Measurements from ENCODE around the gene PPM1K.

Gene PPM1K

DNA sequence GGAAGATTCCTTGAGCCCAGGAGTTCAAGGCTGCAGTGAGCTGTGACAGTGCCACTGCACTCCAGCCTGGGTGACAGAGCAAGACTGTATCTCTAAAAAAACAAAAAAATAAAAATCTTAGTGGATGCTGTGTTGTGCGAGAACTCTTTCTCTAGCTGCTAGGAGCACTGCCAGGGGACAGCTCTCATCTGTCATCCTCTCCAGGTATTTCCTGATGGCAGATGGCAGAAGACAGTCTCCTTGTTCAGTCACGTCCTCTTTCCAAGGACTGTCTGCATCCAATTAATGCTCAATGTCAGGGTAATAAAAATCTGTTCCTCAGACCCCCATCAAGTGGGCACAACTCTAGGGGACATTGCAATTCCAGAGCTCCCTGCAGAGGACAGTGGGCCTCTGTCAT lies 29.2 kb downstream of the PPM1K start:
- TF ChIP-seq, protein P1, sequence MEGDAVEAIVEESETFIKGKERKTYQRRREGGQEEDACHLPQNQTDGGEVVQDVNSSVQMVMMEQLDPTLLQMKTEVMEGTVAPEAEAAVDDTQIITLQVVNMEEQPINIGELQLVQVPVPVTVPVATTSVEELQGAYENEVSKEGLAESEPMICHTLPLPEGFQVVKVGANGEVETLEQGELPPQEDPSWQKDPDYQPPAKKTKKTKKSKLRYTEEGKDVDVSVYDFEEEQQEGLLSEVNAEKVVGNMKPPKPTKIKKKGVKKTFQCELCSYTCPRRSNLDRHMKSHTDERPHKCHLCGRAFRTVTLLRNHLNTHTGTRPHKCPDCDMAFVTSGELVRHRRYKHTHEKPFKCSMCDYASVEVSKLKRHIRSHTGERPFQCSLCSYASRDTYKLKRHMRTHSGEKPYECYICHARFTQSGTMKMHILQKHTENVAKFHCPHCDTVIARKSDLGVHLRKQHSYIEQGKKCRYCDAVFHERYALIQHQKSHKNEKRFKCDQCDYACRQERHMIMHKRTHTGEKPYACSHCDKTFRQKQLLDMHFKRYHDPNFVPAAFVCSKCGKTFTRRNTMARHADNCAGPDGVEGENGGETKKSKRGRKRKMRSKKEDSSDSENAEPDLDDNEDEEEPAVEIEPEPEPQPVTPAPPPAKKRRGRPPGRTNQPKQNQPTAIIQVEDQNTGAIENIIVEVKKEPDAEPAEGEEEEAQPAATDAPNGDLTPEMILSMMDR (IDR thresholded peaks at IDR 0.05; ENCODE audit: low read depth, low read length), result no peak
- no peak for DNase-seq (ENCODE audit: low read depth in 2 of 2)
- H3K4me3 ChIP-seq (replicated peaks in 1 of 2; ENCODE audit: low read depth in 2 of 2, low read length in 2 of 2), result no peak overlapping the region

DNA sequence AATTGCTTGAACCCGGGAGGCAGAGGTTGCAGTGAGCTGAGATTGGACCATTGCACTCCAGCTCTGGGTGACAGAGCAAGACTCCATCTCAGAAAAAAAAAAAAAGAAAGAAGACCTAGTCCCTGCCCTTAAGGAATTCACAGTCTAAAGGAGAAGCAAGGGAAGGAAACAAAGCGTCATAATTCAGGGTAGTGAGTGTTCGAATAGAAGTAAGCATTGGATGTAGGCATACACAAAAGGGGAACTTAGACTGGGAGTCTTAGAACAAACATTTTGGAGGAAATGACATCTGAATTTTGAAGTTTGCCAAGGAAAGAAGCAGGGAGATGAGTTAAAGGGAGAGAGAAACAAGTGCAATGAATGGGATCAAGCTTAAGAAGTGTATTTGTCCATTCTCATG lies 32.4 kb downstream of the PPM1K start:
- DNase-seq (ENCODE audit: low read depth in 2 of 2), result no peak
- H3K4me3 ChIP-seq (replicated peaks in 1 of 2; ENCODE audit: low read depth in 2 of 2, low read length in 2 of 2), result no peak overlapping the region
- TF ChIP-seq, protein P1 (IDR thresholded peaks at IDR 0.05; ENCODE audit: low read depth, low read length), result no peak

DNA sequence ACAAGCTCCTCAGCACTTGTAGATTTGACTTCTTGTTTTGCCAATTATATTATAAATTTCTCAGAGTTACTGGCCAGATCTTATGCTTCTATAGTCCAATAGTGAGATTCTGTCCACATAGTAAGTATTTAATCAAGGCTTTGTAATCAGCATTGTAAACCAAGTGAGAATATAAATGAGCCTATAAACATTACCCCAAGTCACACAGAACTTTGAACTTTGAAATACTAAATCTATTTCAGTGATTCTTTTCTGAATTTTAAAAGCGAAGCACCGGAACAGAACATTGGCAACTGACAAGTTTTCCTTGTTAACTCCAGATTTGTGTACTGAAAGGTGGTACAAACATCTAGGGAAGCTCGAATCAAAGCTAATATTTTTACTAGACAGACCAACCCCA lies 37.2 kb downstream of the PPM1K start:
- no peak for DNase-seq (ENCODE audit: low read depth in 2 of 2)
- TF ChIP-seq, protein P1 (IDR thresholded peaks at IDR 0.05; ENCODE audit: low read depth, low read length), result no peak
- no peak overlapping the region for H3K4me3 ChIP-seq (replicated peaks in 1 of 2; ENCODE audit: low read depth in 2 of 2, low read length in 2 of 2)

DNA sequence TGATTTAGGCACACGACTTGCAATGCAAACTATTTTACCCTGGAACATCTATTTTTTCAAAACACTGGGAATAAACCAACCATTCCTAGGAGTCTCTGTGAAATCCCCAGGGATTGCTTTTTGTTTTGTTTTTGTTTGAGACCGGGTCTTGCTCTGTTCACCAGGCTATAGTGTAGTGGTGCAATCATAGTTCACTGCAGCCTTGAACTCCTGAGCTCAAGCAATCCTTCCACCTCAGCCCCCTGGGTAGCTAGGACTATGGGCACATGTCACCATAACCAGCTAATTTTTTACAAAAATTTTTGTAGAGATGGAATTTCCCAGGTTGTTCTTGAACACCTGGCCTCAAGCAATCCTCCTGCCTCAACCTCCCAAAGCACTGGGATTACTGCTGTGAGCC lies 37.8 kb downstream of the PPM1K start:
- no peak overlapping the region for H3K4me3 ChIP-seq (replicated peaks in 1 of 2; ENCODE audit: low read depth in 2 of 2, low read length in 2 of 2)
- no peak for DNase-seq (ENCODE audit: low read depth in 2 of 2)
- TF ChIP-seq, protein P1 (IDR thresholded peaks at IDR 0.05; ENCODE audit: low read depth, low read length), result no peak

DNA sequence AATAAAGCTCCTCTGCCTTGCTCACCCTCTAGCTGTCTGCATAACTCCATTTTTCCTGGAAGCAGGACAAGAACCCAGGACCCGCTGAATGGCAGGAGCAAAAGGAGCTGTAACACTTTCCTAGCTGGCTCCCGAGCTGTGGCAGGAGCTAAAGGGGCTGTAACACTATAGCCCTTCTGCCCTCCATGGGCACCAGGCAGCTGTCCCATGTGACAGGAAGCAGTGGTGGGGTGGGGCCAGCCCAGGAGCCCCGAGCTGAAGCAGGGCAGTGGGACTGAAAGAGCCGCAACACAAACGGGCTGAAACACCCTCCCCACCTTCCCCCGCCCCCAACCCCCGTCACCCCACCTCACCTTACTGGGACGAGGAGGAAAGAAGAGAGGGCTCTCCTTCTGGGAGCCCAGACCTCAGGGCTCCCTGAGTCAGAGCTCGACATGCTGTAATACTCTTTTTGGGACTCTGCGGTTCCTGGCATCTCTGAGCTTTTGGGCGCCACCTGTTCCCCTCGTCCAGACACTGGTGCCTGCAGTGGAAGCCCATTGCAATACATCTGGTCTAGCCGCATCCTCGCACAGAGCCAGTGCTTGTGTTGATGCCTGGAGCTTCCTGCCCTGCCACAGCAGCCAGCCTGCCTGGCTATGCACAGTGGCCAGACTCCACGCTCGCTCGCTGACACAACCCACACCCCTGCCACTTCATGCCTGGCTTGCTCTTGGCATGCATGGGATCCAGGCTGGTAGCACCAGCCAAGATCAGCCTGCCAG lies 39.4 kb downstream of the PPM1K start:
- TF ChIP-seq, protein P1 (IDR thresholded peaks at IDR 0.05; ENCODE audit: low read depth, low read length), result no peak
- no peak overlapping the region for H3K4me3 ChIP-seq (replicated peaks in 1 of 2; ENCODE audit: low read depth in 2 of 2, low read length in 2 of 2)
- no peak for DNase-seq (ENCODE audit: low read depth in 2 of 2)

DNA sequence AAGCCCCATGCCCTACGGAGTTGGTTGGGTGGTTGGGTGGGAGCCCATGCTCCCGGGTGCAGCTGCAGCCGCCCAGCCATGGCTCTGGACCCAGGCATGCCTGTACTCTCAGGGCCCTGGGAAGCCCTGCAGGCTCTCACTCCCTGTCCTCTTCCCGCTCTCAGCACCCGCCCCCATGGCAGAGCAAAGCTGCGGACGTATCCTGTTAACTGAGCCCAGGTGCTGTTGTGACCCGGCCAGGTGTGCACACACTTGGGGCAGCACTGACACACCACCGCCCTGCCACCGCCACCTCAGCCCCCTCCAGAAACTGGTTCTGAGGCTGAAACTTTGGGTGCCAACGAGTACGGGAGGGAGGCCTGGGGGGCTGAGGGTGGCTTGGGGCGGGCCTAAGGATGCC lies 40.3 kb downstream of the PPM1K start:
- TF ChIP-seq, protein P1 (IDR thresholded peaks at IDR 0.05; ENCODE audit: low read depth, low read length), result no peak
- no peak overlapping the region for H3K4me3 ChIP-seq (replicated peaks in 1 of 2; ENCODE audit: low read depth in 2 of 2, low read length in 2 of 2)
- DNase-seq (ENCODE audit: low read depth in 2 of 2), result no peak

DNA sequence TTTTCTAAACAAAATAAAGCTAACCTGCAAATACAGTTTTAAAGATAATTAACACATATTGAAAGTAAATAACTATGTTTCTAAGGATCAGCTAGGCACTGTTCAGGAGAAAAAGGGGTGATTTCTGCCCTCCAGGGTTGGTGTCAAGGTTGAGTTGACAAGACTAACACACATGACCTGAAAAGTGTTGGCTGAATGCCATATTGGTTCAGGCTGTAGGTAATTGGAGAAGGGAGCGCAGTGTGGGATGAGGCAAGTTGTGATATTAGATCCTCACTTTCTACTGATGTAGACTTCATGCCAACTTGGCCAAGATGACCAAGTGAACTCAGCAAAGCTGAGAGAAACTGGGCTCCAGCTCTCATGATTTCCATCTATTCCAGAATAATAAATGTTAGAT lies 42.2 kb downstream of the PPM1K start:
- H3K4me3 ChIP-seq (replicated peaks in 1 of 2; ENCODE audit: low read depth in 2 of 2, low read length in 2 of 2), result no peak overlapping the region
- TF ChIP-seq, protein P1 (IDR thresholded peaks at IDR 0.05; ENCODE audit: low read depth, low read length), result no peak
- DNase-seq (ENCODE audit: low read depth in 2 of 2), result no peak
